ENCODE results near the gene HOXA10.
A peak's percentile ranks its signal among the peaks of the same experiment; 100 is the strongest.

HOXA10 gene

GRCh38 chr7:27143023-27143949 lies 30.8 kb downstream of the HOXA10 start, which contains the start of gene HOXA5:
HOXA5 (minus strand) TSS chr7:27143681; CDS start chr7:27143607, 74 bp downstream.
- peak; percentile 90 for DNase-seq

GRCh38 chr7:27142580-27143022 lies 31.5 kb downstream of the HOXA10 start:
- DNase-seq, result peak; percentile 50

GRCh38 chr7:27141923-27142579 lies 32.1 kb downstream of the HOXA10 start:
- peak; percentile 61 for DNase-seq

- DNase-seq, result peak; percentile 32
These were observed 32.8 kb downstream of the HOXA10 start for GRCh38 chr7:27141137-27141922.

GRCh38 chr7:27140126-27140857 lies 33.8 kb downstream of the HOXA10 start:
- DNase-seq, result peak; percentile 45

- DNase-seq, result peak; percentile 61
These were observed 34.6 kb downstream of the HOXA10 start for GRCh38 chr7:27139334-27140125.

GRCh38 chr7:27138985-27139333 lies 35.2 kb downstream of the HOXA10 start:
- peak; percentile 22 for DNase-seq

GRCh38 chr7:27138472-27138871 lies 35.6 kb downstream of the HOXA10 start:
- DNase-seq, result peak; percentile 41

- DNase-seq, result peak; percentile 36
These were observed 36.3 kb downstream of the HOXA10 start for GRCh38 chr7:27137640-27138315.

GRCh38 chr7:27134392-27134791 lies 39.7 kb downstream of the HOXA10 start:
- DNase-seq, result peak; percentile 52

- DNase-seq, result peak; percentile 40
These were observed 40.5 kb downstream of the HOXA10 start for GRCh38 chr7:27133409-27134231.

GRCh38 chr7:27132978-27133377 lies 41.1 kb downstream of the HOXA10 start:
- no peak for DNase-seq

- DNase-seq, result no peak
These were observed 41.9 kb downstream of the HOXA10 start for GRCh38 chr7:27132214-27132613.

GRCh38 chr7:27131390-27131819 lies 42.7 kb downstream of the HOXA10 start:
- peak; percentile 28 for DNase-seq

GRCh38 chr7:27130540-27131389 lies 43.4 kb downstream of the HOXA10 start, which contains the start of gene HOXA4:
HOXA4 (minus strand) TSS chr7:27130757; CDS start chr7:27130733, 24 bp downstream.
- DNase-seq, result peak; percentile 95

- DNase-seq, result peak; percentile 65
These were observed 44.2 kb downstream of the HOXA10 start for GRCh38 chr7:27129729-27130539.

GRCh38 chr7:27128776-27129728 lies 45.1 kb downstream of the HOXA10 start:
- peak; percentile 39 for DNase-seq
